AG10803 (cell line): Measurements from ENCODE around the gene LIN37.

ENCODE experiments used
- DNase-seq: peaks from one replicate; pipeline ENCODE4 v3.0.0; 2010; ENCODE audit warnings: low read depth
- H3K4me3 ChIP-seq: 2 replicates; pipeline ENCODE4 v1.5.1; 2011; ENCODE audit warnings: mild to moderate bottlenecking, low read length, control low read depth
- CTCF ChIP-seq: conservative IDR thresholded peaks from 2 replicates; pipeline ENCODE4 v1.5.1; 2011; ENCODE audit warnings: mild to moderate bottlenecking, low read length, control low read depth, inconsistent platforms

Gene LIN37

GRCh38 chr19:35755550-35756376 is 7.4 kb downstream of the LIN37 start:
- no peak for TF ChIP-seq CTCF
- DNase-seq = peak; percentile 76
- H3K4me3 ChIP-seq = peak overlapping the region; percentile 65

- peak within 1 kb of the TSS; percentile 65 for H3K4me3 ChIP-seq
- DNase-seq = peak; percentile 60
- no peak for TF ChIP-seq CTCF
Observed at GRCh38 chr19:35756377-35757230, 8.2 kb downstream of the LIN37 start, which contains the start of gene HSPB6. Gene HSPB6, minus strand, starts transcription at chr19:35757029. Its CDS starts 21 bp downstream, at chr19:35757008.

GRCh38 chr19:35757231-35757748 is 8.9 kb downstream of the LIN37 start:
- TF ChIP-seq CTCF = no peak
- peak overlapping the region; percentile 65 for H3K4me3 ChIP-seq
- DNase-seq = peak; percentile 88

GRCh38 chr19:35757749-35758608 is 9.6 kb downstream of the LIN37 start, which contains the start of gene PROSER3:
Gene PROSER3, plus strand, starts transcription at chr19:35758176. Its CDS starts 40 bp downstream, at chr19:35758216.
- no peak for TF ChIP-seq CTCF
- peak within 1 kb of the TSS; percentile 100 for H3K4me3 ChIP-seq
- DNase-seq = peak; percentile 100

- DNase-seq = no peak
- no peak for TF ChIP-seq CTCF
- H3K4me3 ChIP-seq = no peak overlapping the region
Observed at GRCh38 chr19:35759697-35760096, 11.3 kb downstream of the LIN37 start.

GRCh38 chr19:35760711-35761349 is 12.5 kb downstream of the LIN37 start:
- DNase-seq = no peak
- no peak for TF ChIP-seq CTCF
- H3K4me3 ChIP-seq = no peak overlapping the region
